Fibroblast of skin of back (primary cell): ENCODE measurements around the gene CPNE4.

Source experiments
- DNase-seq: peaks from one replicate; pipeline ENCODE4 v3.0.0-alpha.2; 2013

CPNE4 gene

GRCh38 chr3:131733086-131733841, 301.6 kb downstream of the CPNE4 start:
- DNase-seq = no peak

GRCh38 chr3:131731709-131732108, 303.1 kb downstream of the CPNE4 start:
- DNase-seq = no peak

DNA sequence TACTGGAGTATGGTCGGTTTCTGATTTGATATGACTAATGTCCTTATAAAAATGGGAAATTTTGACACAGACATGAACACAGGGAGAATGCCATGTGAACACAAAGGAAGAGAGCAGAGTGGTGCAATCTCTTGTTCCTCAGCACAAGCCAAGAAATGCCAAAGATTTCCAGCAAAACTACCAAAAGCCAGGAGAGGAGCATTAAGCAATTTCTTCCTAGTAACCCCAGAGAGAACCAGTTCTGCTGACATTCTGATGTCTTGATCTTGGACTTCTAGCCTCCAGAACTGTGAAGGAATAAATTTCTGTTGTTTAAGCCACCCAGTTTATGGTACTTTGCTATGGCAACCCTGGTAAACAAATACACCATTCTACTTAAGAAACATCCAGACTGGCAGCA, 304.2 kb downstream of the CPNE4 start:
- peak; percentile 25 for DNase-seq

GRCh38 chr3:131729643-131730017, 305.2 kb downstream of the CPNE4 start:
- peak; percentile 29 for DNase-seq

GRCh38 chr3:131728898-131729642, 305.7 kb downstream of the CPNE4 start:
- peak; percentile 56 for DNase-seq

DNA sequence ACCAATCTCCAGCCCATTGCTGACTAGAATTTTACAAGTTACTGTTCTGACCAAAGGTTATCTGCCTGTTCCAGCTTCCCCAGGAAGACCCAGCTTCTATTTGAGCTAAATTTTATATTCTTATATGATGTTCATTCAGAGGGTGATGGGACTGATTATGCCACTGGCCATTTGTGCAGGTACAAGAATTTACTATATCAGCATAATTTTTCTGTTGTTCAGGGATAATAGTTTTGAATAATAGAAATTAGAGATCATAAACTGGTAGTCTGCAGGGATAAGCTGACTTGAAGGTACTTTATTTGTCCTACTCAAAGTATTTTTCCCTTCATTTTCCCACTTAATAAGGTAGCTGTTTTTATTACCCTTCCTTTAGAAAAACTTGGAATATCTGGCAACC, 309.4 kb downstream of the CPNE4 start:
- no peak for DNase-seq

GRCh38 chr3:131723343-131723742, 311.5 kb downstream of the CPNE4 start:
- no peak for DNase-seq

GRCh38 chr3:131717493-131717892, 317.3 kb downstream of the CPNE4 start:
- no peak for DNase-seq

GRCh38 chr3:131716943-131717342, 317.9 kb downstream of the CPNE4 start:
- DNase-seq = no peak

DNA sequence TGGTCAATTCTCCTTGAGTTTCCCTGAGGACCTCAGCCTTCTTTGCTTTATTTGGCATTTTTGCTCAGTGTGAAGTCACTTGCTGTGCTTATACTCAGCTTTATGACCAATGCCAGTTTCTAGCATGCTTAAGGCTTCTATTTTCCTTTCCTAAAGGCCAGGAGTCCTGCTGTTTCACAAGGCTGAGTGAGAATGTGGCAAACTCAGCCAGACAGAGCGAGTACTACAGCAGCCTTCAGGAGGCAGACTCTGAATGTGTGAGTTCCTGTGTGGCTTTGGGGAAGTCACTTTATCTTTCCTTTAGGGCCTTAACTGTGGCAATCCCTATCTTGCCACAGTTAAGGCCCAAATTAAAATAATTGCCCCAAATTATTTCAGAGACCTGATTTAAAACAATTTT, 318.8 kb downstream of the CPNE4 start:
- DNase-seq = peak; percentile 34

DNA sequence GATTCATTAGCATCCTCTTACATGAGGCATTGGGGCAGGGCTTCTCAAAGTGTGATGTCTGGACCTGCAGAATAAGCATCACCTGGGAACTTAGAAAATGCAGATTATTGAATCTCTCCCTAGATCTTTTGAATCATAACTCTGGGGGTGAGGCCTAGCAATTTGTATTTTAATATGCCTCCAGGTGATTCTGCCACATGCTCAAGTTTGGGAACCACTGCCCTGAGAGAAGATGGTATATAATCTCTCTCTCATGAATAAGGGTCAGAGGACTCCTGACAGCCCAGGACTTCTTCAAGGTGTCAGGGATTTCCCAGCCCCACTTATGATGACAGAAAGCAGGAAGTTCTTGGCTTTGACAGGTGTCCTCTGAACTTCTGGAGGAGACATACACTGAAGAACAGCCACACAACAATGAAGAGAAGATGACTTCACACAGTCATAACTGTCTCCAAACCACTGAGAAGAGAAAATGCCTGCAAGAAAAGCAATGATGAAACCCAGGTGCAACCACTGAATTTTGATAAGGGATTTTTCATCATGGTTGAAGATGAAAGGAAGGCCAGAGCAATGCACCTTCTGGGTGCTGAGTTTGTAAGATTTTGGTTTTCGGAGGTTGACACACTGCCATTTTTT, 320.1 kb downstream of the CPNE4 start:
- DNase-seq = no peak

DNA sequence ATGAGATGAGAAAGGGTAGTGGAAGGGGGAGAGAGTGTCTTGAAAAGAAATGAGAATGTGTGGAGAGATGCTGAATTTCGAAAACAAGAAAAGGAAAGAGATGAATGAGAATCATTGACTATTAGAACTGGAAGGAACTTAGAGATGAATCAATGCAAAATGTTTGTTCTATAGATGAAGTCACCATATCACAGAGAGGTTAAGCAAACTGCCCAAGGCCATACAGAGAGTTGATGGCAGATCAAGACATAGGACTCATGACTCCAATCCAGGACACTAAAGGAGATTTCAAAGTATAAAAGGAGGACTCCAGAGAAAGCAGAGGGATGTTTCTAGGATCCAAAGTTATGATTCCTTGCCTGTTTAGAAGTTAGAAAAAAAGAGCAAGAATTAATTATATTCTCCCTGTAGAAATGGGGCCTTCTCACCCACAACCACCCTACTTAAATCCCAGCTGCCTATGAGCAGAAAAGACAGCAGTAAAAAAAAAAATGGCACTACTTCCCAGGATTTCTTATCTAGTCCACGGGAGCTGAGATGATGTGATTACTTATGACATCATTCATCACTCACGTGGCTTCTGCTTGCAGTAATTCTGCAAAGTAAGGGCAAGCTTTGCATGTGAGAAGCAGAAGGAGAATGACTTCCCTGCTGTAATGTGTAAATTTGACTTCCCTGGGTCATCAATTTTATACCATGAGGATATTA, 321.2 kb downstream of the CPNE4 start:
- DNase-seq = no peak

DNA sequence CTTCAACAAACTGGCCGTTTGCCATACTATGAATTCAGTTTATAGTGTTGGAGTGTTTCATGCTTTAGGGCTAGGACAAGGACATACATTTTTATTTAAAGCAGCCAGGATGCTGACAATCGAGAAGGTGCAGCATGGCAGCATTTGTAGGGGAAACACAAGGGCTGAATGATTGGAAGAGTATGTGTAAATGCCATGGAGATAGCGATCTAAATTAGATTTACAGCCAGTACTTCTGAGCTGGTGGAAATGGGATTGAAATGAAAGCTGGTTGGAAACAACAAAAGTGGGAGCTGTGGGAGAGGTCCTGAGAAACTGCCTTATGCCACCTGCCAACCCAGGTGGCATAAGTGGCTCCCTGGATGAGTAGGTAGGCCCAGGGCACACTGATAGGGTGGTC, 322.2 kb downstream of the CPNE4 start:
- DNase-seq = no peak

DNA sequence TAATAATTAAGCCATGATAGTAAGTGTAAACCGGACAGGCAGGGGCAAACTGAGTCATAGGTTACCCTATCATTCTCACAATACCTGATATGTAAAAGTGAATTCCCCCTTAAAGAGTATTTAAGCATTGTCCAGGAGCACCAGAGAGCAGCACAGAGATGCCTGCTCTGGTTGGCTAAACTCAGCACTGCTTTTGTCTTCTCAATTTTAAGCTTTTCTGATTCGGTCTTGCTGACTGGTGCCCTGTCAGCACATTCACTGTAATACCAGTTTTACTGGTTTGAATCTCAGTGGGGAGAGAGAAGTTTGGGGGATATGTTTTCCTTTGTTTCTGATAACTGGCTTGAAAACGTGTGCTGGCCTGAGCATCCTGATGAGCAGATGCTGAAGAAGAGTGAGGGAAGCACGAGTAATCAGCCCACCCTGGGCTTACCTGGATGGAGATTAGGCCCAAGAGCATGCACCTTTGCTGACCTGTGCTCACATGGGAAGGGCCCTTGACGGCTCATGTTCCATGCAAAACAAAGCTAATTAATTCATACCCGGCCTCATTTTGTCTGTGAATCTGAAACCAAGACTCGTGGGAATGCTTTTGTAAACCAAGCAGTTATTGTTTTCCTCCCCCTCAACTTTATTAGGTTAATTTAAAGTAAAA, 323.6 kb downstream of the CPNE4 start:
- no peak for DNase-seq

DNA sequence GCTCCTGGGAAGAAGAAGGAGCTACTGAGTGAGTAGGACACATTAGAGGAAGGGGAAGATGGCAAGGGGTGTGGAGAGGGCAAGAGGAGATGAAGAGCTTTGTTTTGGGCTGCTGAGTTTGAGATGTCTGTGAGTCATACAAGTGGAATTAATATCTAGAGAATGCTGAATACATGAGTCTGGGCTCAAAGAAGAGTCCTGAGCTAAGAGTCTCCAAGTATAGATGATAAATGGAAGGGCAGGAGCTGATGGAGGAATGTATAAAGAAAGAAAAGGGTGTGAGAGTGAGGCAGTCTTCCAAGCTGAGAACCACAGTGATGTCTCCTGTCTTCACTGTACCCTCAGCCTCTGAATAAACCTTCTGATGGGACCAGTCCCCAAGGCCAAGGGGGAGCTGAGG, 326.6 kb downstream of the CPNE4 start:
- DNase-seq = peak; percentile 79

DNA sequence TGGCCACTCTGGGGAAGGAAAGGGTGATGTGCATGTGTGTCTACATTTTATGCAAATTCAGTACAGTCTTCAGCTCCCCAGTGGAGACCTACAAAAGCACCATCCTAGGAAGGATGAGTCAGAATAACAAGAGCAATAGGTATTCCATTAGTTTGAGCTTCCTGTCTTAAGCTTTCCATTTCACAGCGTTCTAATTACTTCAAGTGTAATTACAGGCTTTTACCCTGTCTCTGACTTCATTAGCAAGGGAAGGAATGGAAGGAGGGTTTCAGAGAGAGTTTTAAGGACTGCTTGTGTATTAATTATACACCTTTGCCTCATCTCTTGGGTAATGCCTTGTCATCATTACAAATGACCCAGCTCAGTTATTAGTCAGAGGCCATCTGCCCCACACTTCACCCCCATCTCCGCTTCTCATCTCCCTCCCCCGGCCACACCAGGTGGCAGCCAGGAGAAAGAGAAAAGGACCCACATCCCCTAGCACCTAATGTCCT, 329.2 kb downstream of the CPNE4 start:
- peak; percentile 63 for DNase-seq

DNA sequence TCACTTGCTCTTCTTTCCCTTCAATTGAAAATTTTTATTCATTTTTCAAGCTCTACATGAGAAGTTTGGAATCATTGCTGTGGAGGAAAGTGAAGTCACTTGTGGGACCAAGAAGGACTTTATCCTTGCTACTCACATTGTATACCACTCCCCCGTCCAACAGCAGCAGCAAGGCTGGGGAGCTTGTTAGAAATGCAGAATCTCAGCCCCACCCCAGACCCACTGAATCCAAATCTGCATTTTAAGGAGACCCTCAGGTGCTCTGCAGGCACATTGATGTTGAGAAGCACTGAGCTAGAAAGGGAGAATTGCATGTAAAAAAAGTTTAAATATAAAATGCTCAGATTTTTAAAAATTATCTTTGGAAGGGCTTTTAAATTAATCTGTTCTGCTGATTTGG, 329.7 kb downstream of the CPNE4 start:
- no peak for DNase-seq

DNA sequence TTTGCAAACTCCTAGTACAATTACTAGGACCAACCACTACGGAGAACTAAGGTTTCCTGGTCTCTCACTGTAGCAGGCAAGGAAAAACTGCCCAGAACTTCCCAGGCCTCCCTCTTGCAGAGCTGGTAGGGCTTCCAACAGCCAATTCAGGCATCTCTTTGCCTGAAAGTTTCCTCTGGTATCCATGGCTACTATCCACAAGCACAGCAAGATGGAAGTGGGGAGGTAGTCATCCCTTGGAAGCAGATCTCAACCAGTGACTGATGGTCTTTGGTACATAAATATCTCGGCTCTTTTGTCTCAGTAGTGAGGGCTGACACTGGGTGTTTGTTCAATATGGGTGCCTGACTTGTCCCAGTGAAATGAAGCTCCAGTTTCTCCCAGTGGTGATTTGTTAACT, 330.7 kb downstream of the CPNE4 start:
- DNase-seq = peak; percentile 41

DNA sequence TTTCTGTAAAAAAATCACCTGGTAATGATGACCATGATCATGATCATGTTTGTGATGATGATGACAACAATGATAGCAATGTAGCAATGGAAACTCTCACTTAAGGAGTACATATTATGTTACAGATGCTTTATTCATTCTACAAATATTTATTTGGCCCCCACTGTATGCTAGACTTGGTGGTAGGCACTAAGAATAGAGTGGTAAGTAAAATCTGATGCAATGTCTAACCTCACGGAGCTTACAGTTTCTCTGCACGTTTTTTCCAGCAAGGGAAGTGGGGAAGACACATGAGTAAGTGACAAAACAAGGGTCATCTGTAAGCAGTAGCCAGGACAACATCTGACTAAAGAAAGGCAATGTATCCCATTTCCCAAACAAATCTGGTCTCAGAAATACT, 332.7 kb downstream of the CPNE4 start:
- peak; percentile 88 for DNase-seq

DNA sequence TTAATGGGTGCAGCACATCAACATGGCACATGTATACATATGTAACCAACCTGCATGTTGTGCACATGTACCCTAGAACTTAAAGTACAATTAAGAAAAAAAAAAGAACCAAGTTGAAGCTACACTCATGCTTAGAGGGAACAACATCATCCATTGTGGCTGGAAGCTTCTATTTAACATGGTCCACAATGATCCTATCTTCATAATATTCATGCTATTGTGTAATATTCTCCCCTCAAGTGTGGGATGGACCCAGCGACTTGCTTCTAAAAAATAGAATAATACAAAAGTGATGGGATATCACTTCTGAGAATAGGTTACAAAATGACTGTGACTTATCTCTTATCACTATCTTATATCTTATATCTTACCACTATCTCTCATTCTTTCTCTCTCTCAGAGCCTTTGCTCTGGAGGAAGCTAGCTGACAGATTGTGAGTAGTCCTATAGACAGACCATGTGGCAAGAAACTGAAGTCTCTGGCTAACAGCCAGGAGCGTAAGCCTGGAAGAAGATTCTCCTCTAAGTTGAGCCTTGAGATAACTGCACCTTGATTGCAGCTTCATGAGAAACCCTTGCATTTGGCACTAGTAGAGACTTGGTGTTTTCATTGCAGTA, 333.6 kb downstream of the CPNE4 start:
- peak; percentile 40 for DNase-seq

- DNase-seq = peak; percentile 63
Observed at GRCh38 chr3:131699001-131699400, 335.8 kb downstream of the CPNE4 start.

- peak; percentile 72 for DNase-seq
Observed at GRCh38 chr3:131694376-131694775, 340.4 kb downstream of the CPNE4 start.
